Ramos (cell line): Measurements from ENCODE around the gene NBAS.
"Not testable (repeated sequence)": the region's sequence is repeated elsewhere in the genome, so short reads cannot be mapped to it uniquely, and the experiment has no call there.

ENCODE experiments used
- in situ Hi-C: fragments of 300-500 bp; cut with MboI; formaldehyde crosslinking; loops from one replicate; pipeline ENCODE4 v1.14.3; 2022; ENCODE audit warnings: low sequenced_read_pairs; ENCODE audit not compliant: unreplicated experiment

NBAS gene

DNA sequence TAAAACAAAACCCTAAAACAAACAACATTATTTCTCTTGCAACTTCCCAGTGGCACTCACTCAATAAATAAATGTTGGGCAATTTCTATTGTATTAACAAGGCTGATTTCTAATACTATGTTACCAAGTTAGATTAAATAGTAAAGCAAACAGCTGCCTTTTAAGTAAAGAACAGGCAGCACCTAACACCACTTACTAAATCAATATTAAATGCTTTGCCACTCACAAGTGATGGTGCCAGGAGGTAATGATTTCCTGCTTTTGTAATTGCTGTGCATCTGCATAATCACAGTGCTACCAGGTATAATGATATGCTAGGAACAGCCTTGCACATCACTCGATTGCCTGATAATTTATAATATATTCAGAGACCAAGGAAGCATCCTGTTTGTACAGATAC, 276.5 kb downstream of the NBAS start:
- in situ Hi-C loops, result no loop called here

DNA sequence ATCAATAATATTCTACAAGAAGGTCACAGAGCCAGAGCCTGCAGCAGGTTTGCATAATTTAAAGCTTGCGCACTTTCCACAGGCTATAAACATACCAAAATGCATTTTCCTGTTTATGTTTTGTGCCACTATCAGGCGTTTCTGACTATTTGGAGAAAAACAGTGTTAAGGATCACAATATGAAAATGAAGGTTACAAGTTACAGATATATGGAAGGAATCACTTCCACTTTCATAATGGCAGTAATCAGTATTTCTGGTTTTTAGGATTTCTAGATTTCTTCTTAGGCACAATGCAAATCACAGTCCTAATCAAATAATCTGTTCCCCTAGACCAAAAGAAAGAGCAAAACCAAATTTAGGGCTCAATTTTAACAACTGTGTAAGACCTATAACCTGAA, 279.5 kb downstream of the NBAS start:
- in situ Hi-C loops, result no loop called here

DNA sequence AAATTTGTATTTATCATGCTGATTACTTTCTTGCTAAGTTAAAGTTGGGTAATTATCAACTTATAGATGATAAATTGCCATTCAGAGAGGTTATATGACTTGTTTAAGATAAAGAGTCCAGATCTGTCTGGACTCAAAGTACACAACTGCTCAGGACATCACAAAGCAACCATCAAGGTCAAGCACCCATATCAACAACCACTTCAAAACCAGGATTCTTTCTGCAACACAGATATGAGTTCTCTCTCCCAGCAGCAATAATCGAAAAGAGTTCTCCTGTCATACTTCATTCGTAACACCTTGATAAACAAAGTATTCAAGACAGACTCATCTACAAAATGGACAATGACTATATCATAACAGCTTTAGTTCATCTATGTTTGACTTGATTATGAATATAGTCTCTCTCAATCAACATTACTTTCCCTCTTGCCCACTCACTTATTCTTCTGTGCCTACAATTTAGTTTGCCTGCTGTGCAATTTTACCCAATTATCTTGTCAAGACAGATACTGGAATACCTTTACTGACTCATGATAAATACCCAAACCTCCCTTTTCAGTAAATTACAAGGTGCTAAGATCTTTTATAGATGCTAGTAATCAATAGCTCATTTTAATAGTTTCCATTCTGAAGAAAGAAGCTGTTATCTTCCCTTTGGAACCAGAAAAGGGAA, 281.8 kb downstream of the NBAS start:
- in situ Hi-C loops, result no loop called here

DNA sequence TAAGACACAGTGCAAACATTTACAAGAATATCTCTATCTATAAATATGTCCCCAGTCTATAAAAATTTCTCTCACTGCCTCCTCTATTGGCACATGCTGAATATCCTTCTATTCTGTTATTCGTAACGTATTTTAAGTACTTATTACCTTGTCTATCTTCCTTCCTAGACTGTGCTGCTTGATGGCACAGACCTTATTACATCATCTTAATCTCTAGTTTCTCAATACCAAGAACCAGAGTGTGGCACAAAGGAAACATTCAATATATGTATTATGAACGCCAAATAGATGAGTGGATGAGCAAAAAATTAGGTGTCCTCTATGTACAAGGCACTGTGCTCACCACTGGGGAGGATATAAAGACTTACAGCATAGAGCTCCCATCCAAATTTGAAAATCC, 282.8 kb downstream of the NBAS start:
- in situ Hi-C loops, result no loop called here

DNA sequence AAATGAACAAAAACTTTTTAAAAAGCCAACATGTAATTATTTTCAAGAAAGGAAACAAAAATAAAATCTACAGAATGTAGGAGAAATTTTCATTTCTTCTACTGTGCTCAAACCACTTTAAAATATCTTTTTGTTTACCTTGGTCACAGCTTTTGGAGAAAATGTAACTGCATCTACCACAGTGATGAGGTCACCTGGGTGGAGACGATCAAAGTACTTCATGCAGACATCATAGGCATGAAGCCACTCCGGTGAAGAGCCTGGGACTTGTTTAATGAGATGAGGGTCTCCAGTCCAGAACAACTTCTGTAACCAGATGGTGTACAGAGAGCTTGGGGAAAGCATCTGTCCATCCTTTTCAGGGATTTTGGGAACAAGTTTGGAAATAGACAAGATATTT, 285.8 kb downstream of the NBAS start:
- in situ Hi-C loops, result no loop called here

DNA sequence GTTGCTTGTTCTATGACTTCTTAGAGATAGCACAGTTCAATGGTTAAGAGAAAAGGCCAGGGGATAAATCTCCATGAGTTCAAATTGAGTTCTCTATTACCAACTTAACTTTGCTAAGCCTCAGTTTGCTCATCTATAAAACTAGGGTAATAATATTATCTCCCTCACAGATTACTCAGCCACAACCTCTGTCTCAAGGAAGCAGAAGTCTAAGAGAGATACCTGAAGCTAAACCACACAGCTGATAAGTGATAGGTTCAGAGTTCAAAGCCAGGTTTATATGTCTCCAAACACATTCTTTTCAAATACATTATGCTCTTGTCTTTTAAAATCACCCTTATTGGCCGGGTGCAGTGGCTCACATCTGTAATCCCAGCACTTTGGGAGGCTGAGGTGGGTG, 287.7 kb downstream of the NBAS start:
- in situ Hi-C loops, result no loop called here

DNA sequence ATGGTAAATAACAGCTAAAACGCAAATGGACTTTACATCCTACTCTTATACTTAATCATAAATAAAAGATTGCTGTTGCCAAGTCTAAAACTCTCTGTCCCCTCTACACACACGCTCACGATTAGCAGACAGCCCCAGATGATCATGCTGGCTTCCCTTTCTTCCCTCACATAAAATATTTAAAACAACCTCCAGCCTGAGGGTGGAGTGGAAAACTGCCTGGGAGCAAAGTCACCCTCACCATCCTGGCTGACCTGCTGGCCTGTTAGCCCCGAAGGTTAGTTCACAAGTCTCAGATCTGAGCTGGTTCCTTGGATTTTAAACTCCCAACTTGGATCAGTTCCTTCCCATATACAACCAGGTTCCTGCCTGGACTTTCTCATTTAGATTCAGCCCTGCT, 288.2 kb downstream of the NBAS start:
- in situ Hi-C loops, result no loop called here

DNA sequence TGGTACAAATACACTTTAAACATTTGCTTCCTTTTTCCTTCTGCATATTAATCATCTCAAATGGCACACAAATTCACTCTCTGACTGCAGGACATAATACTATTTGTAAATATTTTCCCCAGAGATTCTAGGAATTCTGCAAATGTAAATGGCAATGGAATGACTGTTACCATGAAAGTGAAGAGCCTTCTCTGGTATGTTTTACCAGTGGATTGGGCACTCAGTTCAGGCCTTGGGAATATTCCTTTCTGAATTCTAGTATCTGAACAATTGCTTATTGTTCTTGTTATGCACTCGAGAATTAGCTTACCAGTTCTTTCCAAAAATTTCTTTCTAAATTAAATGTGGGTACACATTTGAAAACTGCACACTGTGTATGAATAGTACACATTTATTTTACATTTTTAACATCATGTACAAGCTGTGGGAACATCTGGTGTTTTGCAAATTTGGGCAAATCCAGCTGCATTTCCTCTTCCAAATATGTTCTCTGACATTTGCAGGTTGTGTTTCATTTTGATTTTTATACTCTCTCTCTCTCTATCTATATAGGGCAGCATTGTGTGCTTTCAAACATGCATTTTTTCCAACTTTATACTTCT, 289.1 kb downstream of the NBAS start:
- in situ Hi-C loops, result no loop called here

DNA sequence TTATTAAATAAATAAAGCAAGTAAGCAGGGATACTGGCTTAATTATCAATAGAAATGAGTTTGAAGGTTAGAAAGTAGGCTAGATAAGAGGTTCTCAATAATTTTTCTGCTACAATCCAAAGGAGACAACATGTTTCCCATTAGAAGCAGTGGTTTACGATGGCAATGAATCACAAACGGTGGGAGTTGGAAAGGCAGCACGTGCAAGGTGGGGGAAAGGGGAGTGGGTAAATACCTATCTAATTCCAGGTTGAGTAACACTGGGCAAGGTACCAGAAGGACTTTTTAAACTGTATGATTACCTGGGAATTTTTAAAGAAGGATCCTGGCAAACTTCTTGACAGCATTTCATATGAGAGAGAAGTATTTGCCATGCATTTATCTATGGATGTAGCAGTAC, 289.9 kb downstream of the NBAS start:
- in situ Hi-C loops, result no loop called here

DNA sequence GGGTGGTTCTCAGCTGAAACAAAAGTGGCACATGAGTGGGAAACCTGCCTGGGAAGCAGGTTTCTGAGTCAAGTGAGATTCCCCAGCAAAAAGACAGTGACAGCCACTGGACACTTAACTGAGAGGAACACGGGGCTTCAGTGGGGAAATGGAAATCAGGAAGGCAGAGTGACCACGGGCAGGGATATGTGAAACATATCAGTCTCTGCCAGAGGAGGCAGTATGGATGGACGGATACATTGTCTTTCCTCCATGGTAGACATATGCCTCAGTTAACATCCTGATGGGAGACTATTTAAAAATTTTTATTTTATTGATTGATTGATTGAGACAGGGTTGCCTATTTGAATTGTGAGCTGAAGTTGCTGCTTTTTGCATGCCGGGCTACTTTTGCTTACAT, 292.1 kb downstream of the NBAS start:
- in situ Hi-C loops, result no loop called here

DNA sequence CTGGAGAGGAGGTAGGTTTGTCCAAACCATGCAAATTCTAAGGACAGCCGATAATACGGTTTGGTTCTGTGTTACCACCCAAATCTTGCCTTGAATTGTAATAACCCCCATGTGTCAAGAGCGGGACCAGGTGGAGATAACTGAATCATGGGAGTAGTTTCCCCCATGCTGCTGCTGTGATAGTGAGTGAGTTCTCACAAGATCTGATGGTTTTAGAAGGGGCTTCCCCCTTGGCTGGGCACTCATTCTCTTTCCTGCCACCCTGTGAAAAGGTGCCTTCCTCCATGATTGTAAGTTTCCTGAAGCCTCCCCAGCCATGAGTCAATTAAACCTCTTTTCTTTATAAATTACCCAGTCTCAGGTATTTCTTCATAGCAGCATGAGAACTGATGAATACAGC, 295.2 kb downstream of the NBAS start:
- in situ Hi-C loops, result no loop called here

DNA sequence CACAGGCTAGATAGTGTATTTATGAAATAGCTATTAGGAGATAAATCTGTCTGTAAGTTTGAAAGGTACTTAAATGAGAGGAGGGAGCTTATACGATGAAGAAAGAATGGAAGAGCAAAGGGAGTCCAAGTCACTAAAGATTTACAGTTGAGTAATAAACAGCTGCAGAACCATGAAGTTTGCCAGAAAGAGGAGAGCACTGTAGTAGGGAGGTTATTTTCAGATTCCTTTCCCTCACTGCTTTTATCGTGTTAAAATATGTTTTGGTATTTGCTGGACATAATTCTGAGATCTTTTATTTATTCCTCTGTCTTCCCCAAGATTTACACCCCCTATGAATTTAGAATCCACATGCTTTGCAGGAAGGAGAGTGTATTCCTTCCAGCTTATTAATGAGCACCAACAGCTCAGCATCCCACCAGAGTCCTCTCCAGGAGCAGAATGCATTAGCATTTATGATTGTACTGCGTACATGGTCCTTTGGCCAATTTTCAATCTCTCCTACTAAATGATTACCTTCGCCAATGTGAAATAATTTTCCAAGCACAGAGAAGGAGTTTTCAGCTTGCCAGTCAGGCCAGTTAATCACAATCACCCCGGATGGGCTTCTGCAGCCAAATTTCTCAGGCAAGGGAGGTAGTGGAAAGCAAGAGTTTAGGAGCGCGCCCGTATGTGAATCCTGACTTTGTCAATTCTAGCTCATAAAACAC, 297.0 kb downstream of the NBAS start:
- in situ Hi-C loops, result no loop called here

DNA sequence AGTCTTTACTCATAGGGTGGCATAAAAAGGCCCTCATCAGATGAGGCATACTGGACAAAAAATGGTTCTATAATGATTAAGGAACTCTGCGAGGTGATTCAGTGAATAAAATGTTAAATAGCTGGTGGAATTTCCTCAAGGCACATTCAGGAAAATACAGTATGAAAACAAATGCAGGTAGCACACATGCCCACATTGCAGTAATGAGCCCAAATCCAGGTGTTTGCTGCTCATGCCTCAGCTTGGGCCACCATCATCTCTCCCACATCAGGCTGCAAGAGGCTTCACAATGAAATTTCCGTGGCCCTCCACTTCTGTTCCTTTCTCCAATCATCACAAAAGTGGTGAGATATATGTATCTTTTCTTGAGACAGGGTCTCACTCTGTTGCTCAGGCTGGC, 298.3 kb downstream of the NBAS start:
- in situ Hi-C loops, result no loop called here

DNA sequence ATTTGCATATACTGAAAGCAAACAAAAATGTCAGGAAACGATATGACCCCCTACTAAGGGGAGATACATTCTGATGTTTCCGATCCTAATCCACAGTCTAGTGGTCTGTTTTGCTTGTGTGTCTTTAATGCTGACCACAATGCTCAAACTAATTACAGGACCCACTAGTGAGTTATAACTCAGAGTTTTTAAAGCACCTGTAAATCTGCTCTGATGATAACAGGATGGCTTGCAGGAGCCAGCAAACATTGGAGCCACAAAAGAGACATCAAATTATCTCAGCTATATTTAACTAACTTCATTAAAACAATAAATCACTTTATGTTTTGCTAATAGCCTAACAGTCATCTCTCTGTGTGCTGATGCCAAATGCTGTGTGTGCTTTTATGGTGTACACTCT, 300.3 kb downstream of the NBAS start:
- in situ Hi-C loops, result no loop called here

DNA sequence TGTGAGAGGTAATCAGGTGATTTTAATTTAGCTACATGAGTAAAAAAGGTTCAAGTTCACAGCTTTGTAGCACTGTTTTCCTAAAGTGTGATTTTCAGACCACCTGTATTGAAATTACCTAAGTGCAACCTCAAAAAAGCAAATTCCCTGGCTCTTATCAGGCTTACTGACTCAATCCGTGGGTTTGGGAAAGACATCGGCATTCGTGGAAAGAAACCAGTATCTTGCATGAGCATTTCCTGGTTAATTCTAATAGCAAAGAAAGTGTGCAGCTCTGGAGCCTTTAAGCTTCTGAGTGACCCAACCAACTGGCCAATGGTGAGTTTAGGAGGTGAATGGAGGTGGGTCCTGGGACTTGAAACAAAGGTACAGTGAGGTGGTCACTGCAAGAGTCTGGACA, 300.9 kb downstream of the NBAS start:
- in situ Hi-C loops, result no loop called here

DNA sequence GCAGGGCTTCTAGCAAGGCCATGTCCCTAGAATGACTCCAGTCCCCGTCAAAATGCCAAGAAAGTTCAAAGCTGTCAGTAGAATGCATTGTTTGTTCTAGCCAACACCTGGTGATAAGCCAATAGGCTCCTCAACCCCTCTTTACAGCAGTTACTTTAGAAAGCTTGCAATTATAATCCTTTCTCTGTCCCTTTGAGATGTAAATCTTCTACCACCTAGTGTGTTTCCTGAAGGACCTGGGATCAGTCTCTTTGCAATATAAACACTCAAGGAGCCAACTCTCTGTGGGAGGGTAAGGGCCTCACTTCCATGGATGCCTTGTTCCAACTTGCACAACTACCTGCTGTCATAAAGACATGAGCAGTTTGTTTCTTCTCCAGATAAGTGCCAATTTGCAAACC, 301.8 kb downstream of the NBAS start:
- in situ Hi-C loops, result no loop called here

DNA sequence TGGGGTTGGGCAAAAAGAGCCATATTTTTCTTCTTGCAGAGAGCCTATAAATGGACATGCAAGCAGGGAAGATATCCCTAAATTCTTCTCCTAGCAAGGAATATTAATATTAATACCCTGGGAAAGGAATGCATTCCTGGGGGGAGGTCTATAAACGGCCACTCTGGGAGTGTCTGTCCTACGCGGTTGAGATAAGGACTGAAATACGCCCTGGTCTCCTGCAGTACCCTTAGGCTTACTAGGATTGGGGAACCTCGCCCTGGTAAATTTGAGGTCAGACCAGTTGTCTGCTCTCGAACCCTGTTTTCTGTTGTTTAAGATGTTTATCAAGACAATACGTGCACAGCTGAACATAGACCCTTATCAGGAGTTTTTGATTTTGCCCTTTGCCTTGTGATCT, 302.7 kb downstream of the NBAS start:
- in situ Hi-C loops, result not testable (repeated sequence)

DNA sequence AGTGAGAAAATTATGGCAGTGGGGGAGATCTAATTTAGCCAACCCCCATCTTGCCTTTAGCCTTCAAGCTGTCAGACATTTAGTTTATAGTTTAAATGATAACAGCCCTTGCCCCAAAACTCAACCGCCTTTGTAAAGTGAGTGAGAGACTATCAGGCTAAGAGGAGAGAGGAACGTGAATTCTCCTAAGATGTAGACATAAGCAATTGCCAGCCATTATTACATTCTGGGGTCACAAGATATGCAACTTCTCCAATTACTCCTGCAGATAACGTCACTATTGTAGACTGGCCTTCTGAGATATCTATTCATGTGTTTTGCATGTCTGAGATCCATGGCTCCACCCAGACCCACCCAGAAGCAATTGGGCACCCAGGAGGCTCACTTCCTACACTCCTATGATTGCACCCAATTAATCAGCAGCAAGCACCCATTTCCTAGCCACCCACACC, 307.3 kb downstream of the NBAS start:
- in situ Hi-C loops, result no loop called here

DNA sequence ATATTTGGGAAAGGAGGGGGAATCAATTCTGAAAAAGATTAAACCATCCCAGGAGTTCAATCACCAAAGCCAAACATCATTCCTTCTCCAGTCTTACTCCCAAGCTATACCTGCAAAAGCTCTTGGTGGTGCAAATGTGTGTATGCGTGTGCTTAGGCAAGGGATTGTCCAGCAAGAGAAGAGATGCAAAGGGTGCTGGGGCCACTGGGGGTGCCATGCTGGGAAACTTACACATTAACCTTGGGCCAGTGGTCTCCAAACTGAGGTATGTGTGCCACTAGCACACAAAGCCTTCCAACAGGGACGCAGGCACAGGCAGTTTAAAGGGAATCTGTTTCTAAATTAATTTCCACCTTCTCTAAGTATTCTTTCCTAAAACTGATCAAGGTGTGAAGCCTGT, 307.9 kb downstream of the NBAS start:
- in situ Hi-C loops, result no loop called here

DNA sequence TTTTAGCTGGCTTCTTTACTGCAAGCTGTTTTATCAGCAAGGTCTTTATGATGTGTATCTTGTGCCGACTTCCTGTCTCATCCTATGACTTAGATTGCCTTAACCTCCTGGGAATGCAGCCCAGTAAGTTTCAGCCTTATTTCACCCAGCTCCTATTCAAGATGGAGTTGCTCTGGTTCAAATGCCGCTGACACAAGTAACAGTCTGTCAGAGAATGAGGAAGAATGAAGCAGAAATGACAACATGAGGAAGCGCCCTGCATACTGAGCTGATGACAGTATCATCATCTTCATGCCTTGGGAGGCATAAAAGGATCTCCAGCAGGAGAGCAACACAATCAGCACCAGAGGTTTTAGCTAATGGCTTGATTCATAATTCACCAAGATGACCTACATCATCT, 309.4 kb downstream of the NBAS start:
- in situ Hi-C loops, result no loop called here

DNA sequence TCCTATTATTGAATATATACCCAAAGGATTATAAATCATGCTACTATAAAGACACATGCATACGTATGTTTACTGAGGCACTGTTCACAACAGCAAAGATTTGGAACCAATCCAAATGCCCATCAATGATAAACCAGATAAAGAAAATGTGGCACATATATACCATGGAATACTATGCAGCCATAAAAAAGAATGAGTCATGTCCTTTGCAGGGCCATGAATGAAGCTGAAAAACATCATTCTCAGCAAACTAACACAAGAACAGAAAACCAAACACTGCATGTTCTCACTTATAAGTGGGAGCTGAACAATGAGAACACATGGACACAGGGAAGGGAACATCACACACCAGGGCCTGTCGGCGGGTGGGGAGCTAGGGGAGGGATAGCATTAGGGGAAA, 310.2 kb downstream of the NBAS start:
- in situ Hi-C loops, result not testable (repeated sequence)

DNA sequence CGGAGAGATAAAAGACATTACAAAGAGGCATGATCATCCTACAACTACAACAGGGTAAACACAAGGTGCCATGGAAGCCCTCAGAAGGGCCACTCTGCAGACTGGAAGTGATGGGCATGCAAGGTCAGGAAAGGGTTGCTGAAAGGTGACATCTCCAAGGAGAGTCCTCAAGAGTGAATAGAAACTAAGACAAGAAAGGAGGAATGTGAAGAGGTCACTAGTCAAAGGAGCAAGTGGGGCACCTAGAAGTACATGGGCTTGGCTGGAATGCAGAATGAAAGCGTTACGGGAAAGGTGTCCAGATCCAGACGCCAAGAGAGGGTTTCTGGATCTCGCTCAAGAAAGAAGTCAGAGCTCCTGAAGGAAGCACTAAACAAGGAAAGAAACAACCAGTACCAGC, 314.3 kb downstream of the NBAS start:
- in situ Hi-C loops, result no loop called here
